Endothelial cell of umbilical vein (primary cell): ENCODE results near the gene SPDL1. TPM values are rescaled to one million over a fixed set of nuclear protein-coding genes. Genes with fewer than 3 reads are reported as not detected.

Source experiments
- BruUV-seq: library from RNA; stranded (reverse); fragments of 400-500 nt; replicated peaks from 2 replicates; lab custom pipeline; 2021; lab: Mats Ljungman, UMichigan
- CTCF ChIA-PET: fragments of 300-600, 350-600 bp; sonication (Branson Sonifier 250); formaldehyde crosslinking; loops from one replicate; lab custom pipeline; 2021; ENCODE audit warnings: antibody characterized with exemption, inconsistent platforms; lab: Charles Lee
- POLR2A ChIA-PET: fragments of 300-600, 350-600 bp; sonication (Branson Sonifier 250); formaldehyde crosslinking; loops from one replicate; lab custom pipeline; 2021; ENCODE audit warnings: antibody characterized with exemption, inconsistent platforms; lab: Charles Lee
- DNase-seq: peaks from one replicate; pipeline ENCODE4 v3.0.0-alpha.2; 2011; ENCODE audit warnings: low read depth, low spot score
- FAIRE-seq: peaks from 2 replicates; lab custom pipeline; 2011; peaks lifted over from hg19 to GRCh38; lab: Jason Lieb, UNC
- H2AFZ ChIP-seq: 2 replicates; pipeline ENCODE4 v1.6.0; 2012; ENCODE audit warnings: low read depth, low read length, control low read depth, inconsistent platforms
- H3K27ac ChIP-seq: 2 replicates; pipeline ENCODE4 v1.5.1; 2011; ENCODE audit warnings: low read depth, mild to moderate bottlenecking, control low read depth, low read length, moderate library complexity; ENCODE audit not compliant: insufficient read depth
- H3K27me3 ChIP-seq, 2 experiments: 2 replicates each; pipeline versions ENCODE4 v1.6.0 to v1.6.1; 2011; ENCODE audit warnings: low read length in 2 of 2, mixed read lengths in 1 of 2; ENCODE audit not compliant: control insufficient read depth in 2 of 2, insufficient read depth in 2 of 2
- H3K36me3 ChIP-seq, 2 experiments: 2 replicates in 1 of 2; 3 replicates in 1 of 2; pipeline ENCODE4 v1.5.1; 2011; ENCODE audit warnings: low read length in 2 of 2, mild to moderate bottlenecking in 1 of 2, moderate library complexity in 1 of 2; ENCODE audit not compliant: control insufficient read depth in 2 of 2, insufficient read depth in 2 of 2; ENCODE audit errors: extremely low read depth in 1 of 2
- H3K4me1 ChIP-seq: 3 replicates; pipeline ENCODE4 v1.5.1; 2011; ENCODE audit warnings: mild to moderate bottlenecking, low read length; ENCODE audit not compliant: control insufficient read depth, insufficient read depth; ENCODE audit errors: extremely low read depth
- H3K4me2 ChIP-seq: 2 replicates; pipeline ENCODE4 v1.6.1; 2011; ENCODE audit warnings: low read length, control low read depth, mixed read lengths; ENCODE audit not compliant: insufficient read depth
- H3K4me3 ChIP-seq, 3 experiments: fragments of 200-600 bp in 1 of 3; sonication (generic), shearing (Covaris generic) in 1 of 3; replicated peaks in 1 of 3; 2 replicates each; pipeline ENCODE4 v1.5.1; 2011 to 2016; ENCODE audit warnings: control low read depth in 3 of 3, low read length in 3 of 3, mild to moderate bottlenecking in 2 of 3, inconsistent platforms in 1 of 3, low read depth in 1 of 3, moderate library complexity in 1 of 3; ENCODE audit not compliant: insufficient read depth in 1 of 3
- H3K79me2 ChIP-seq: 2 replicates; pipeline ENCODE4 v1.6.0; 2012; ENCODE audit warnings: low read length, inconsistent platforms; ENCODE audit not compliant: control insufficient read depth, insufficient read depth
- H3K9ac ChIP-seq: replicated peaks from 2 replicates; pipeline ENCODE3; 2011; ENCODE audit warnings: low read length, control low read depth; ENCODE audit not compliant: insufficient read depth; ENCODE audit errors: extremely low read depth
- H3K9me1 ChIP-seq: replicated peaks from 3 replicates; pipeline ENCODE4 v1.6.0; 2011; ENCODE audit warnings: mild to moderate bottlenecking, low read length; ENCODE audit not compliant: control insufficient read depth, insufficient read depth; ENCODE audit errors: extremely low read depth
- H3K9me3 ChIP-seq: replicated peaks from 2 replicates; pipeline ENCODE4 v1.5.1; 2012; ENCODE audit warnings: low read length, inconsistent platforms; ENCODE audit not compliant: control insufficient read depth, insufficient read depth
- H4K20me1 ChIP-seq: replicated peaks from 2 replicates; pipeline ENCODE3; 2011; ENCODE audit warnings: mild to moderate bottlenecking, low read length; ENCODE audit not compliant: control insufficient read depth, insufficient read depth; ENCODE audit errors: extremely low read depth
- CTCF ChIP-seq, 2 donors: IDR thresholded peaks; 1 replicate in 1 of 2; 2 replicates in 1 of 2; pipeline ENCODE4 v1.5.1; 2011; ENCODE audit warnings: low read length in 2 of 2, mild to moderate bottlenecking in 2 of 2, moderate library complexity in 2 of 2, control low read depth in 1 of 2, inconsistent platforms in 1 of 2, low read depth in 1 of 2; ENCODE audit not compliant: insufficient read depth in 1 of 2; ENCODE audit errors: extremely low read depth in 1 of 2
- EZH2 ChIP-seq: IDR thresholded peaks from 2 replicates; pipeline ENCODE4 v1.6.1; 2012; ENCODE audit warnings: borderline replicate concordance, low read depth, mild to moderate bottlenecking, moderate library complexity, low read length, inconsistent platforms; ENCODE audit not compliant: severe bottlenecking
- JUN ChIP-seq: IDR thresholded peaks from 2 replicates; pipeline ENCODE4 v1.6.1; 2011; ENCODE audit warnings: borderline replicate concordance, low read depth; ENCODE audit not compliant: insufficient read length, insufficient read depth
- POLR2A ChIP-seq: IDR thresholded peaks from 2 replicates; pipeline ENCODE4 v1.6.1; 2012; ENCODE audit warnings: low read depth, mild to moderate bottlenecking, control low read depth, low read length
- POLR2AphosphoS5 ChIP-seq: IDR thresholded peaks from 2 replicates; pipeline ENCODE4 v1.6.1; 2012; ENCODE audit warnings: low read depth, mild to moderate bottlenecking, control low read depth, low read length, moderate library complexity; ENCODE audit not compliant: insufficient read depth
- dilution Hi-C: fragments of 300-500 bp; cut with MboI; formaldehyde crosslinking; loops from one replicate; pipeline ENCODE4 v1.15.0; 2019; ENCODE audit warnings: low sequenced_read_pairs; ENCODE audit not compliant: extremely low pct_ligation_motif_present
- intact Hi-C: fragments of 100-400 bp; cut with micrococcal nuclease; formaldehyde crosslinking; loops from one replicate; pipeline ENCODE4 v1.10.0; 2022
- polyA plus RNA-seq, 4 experiments: library from polyadenylated mRNA; depleted of rRNA in 3 of 4; stranded (reverse) in 3 of 4; unstranded in 1 of 4; fragments of >200 nt; gene quantifications; 2 replicates each; pipeline versions ENCODE4 v1.2.1 to v1.2.3, GENCODE V29; 2011 to 2012; ENCODE audit warnings: missing spikeins in 1 of 4
- total RNA-seq: library from RNA; stranded (reverse); gene quantifications from 2 replicates; pipeline ENCODE4 v1.2.3, GENCODE V29; 2021

Gene SPDL1
- total and polyA plus RNA-seq, 2 donors (not counting 3 experiments of a cell fraction or from before 2014, with no cell fraction given): 19.7 to 51.8 TPM

- TF ChIP-seq EZH2 (no peak), JUN (peak; percentile 2), CTCF (IDR thresholded peaks at IDR 0.05; ENCODE audit: extremely low read depth in 1 of 2, insufficient read depth in 1 of 2, low read depth in 1 of 2, low read length in 2 of 2) (peak; percentile 67 to 75)
- Histone ChIP-seq H3K9me3 (no peaks in the 10 kb centered on the region), H3K27ac (no peak overlapping the region), H3K4me1 (peaks cover 24% of the 10 kb centered on the region), H3K9ac (no peak overlapping the region), H4K20me1 (no peaks in the 10 kb centered on the region), H3K27me3 (peaks cover 2 to 4% of the 10 kb centered on the region in 2 experiments), H3K79me2 (peaks cover 31% of the 10 kb centered on the region), H2AFZ (no peak overlapping the region), H3K4me2 (no peak overlapping the region), H3K9me1 (no peaks in the 10 kb centered on the region), H3K4me3 (no peak overlapping the region), H3K36me3 (no peaks in the 10 kb centered on the region)
- DNase-seq: peak; percentile 72
- BruUV-seq: no TSS peak
- ChIA-PET CTCF (interaction anchor here (0.8 to 5.3 kb wide), 17 partner anchors 11 to 902 kb away, joined by 3 to 81 read pairs (median 4); partner anchors contain the start of gene INSYN2B), POLR2A (no interaction called here)
- dilution Hi-C loops: no loop called here
- FAIRE-seq: peak; percentile 66
- intact Hi-C loops: loop anchor here (1.0 to 10.0 kb wide), 12 partner anchors 231 to 1313 kb away; partner anchors contain the start of gene RARS1
Observed at GRCh38 chr5:169581580-169582227, 1.9 kb upstream of the SPDL1 start.

GRCh38 chr5:169583101-169583423 lies 511 bp upstream of the SPDL1 start:
- Histone ChIP-seq H3K27me3 (peaks cover 0 to 4% of the 10 kb centered on the region in 2 experiments), H3K9ac (peak overlapping the region; percentile 92), H3K27ac (peak overlapping the region; percentile 52), H3K9me3 (no peaks in the 10 kb centered on the region), H3K9me1 (no peaks in the 10 kb centered on the region), H2AFZ (peak overlapping the region; percentile 87), H3K4me1 (peaks cover 24% of the 10 kb centered on the region), H3K79me2 (peaks cover 44% of the 10 kb centered on the region), H3K36me3 (no peaks in the 10 kb centered on the region), H4K20me1 (no peaks in the 10 kb centered on the region), H3K4me3 (peak overlapping the region; percentile 27 to 96 (median 92)), H3K4me2 (peak overlapping the region; percentile 93)
- CTCF ChIA-PET: interaction anchor here (0.7 to 4.0 kb wide), 15 partner anchors 14 to 877 kb away, joined by 3 to 33 read pairs (median 5); partner anchors contain the start of gene INSYN2B
- TF ChIP-seq CTCF (IDR thresholded peaks at IDR 0.05; ENCODE audit: extremely low read depth in 1 of 2, insufficient read depth in 1 of 2, low read depth in 1 of 2, low read length in 2 of 2): no peak
- TF ChIP-seq POLR2AphosphoS5: no peak
- no peak for TF ChIP-seq POLR2A
- POLR2A ChIA-PET: interaction anchor here (0.7 kb wide), 1 partner anchor 398 kb away, joined by 10 read pairs; the partner anchor contains the start of gene INSYN2B
- dilution Hi-C loops (no loop called here), intact Hi-C loops (loop anchor here (1.0 to 10.0 kb wide), 7 partner anchors 113 to 1314 kb away; partner anchors contain the start of gene RARS1)
- BruUV-seq: TSS peak; percentile 77
- no peak for FAIRE-seq
- DNase-seq: no peak
